GM18499 (cell line): ENCODE measurements around the gene PDE2A.

ENCODE experiments used
- ATAC-seq: cut with Tn5 transposase; IDR thresholded peaks from one replicate; pipeline ENCODE4 v1.9.1; 2021; ENCODE audit warnings: moderate number of reproducible peaks; ENCODE audit not compliant: insufficient read depth, unreplicated experiment

PDE2A gene

GRCh38 chr11:72673943-72674828, at the start of gene PDE2A:
TSS of gene PDE2A (minus strand) at chr11:72674422. CDS start at chr11:72674207, 215 bp downstream.
- ATAC-seq = no peak

- ATAC-seq = no peak
These were observed 49.3 kb upstream of the PDE2A start for GRCh38 chr11:72723508-72723907.

DNA sequence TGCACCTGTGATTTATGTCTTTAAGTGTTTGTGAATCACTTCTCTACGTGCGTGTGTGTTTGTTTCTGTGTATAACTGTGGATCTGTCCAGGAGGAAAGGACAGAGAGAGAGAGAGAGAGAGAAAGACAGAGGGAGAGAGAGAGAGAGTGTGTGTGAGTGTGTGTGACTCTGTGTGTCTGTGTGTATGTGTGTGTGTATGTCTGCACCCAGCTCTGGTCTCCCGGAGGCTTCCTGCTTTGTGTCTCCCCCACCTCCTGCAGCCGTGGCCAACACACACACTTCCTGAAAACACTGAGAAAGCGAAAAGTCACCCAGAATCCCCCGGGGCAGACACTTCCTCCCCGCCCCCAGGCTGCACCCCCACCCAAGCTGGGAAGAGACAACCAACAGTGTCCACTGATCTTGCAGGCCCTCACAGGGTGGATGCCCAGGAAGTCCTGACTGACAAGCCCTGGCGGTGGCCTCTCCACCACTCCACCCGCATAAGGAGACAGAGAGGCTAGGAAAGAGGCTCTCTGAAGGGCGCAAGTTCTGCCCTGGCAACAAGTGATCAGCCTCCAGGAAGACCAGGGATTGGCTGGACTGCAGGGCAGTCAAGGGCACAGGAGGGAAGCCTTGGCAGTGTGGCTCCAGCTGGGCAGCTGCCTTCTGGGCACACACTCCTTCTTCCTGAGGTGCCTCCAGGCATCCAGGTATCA, 48.0 kb upstream of the PDE2A start:
- ATAC-seq = no peak

GRCh38 chr11:72721689-72722049, 47.4 kb upstream of the PDE2A start:
- ATAC-seq = no peak

DNA sequence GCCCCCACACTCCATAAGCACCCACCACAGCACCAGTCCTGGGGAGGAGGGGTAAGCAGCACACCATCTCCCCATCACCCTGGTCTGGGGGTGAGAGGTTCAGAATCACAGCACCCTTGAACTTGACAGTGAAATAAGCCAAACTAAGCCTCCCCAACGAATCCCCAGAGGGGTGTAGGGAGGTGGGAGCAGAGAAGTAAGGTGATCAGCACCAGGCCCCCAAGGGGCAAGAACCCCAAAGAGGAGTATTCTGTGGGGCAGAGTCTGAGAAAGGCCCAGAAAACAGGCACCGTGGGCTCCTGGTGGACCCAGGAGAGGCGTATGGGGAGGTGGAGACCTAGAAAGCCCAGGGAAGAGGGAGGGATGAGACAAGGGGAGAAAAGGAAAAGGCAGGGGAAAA, 47.1 kb upstream of the PDE2A start:
- ATAC-seq = no peak

- no peak for ATAC-seq
These were observed 46.6 kb upstream of the PDE2A start for GRCh38 chr11:72720784-72721183.

DNA sequence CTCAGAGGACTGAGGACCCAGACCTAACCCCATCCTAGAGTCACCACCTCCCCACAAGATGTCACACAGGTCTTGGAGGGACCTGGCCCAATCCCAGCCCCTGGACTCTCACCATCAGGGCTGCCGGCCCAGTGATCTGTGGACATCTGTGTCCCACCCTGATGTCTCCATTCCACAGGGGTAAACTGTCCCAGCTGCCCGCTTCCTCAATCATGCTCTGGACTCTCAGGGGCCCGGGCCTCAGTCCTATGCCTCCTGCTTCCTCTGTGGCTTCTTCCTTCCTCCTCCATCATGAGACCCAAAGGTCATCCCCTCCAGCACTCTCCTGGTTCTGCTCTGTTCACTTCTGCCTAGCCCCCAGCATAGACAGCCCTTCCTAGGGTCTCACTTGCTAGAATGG, 45.8 kb upstream of the PDE2A start:
- no peak for ATAC-seq

- no peak for ATAC-seq
These were observed 45.3 kb upstream of the PDE2A start for GRCh38 chr11:72719551-72719950.

DNA sequence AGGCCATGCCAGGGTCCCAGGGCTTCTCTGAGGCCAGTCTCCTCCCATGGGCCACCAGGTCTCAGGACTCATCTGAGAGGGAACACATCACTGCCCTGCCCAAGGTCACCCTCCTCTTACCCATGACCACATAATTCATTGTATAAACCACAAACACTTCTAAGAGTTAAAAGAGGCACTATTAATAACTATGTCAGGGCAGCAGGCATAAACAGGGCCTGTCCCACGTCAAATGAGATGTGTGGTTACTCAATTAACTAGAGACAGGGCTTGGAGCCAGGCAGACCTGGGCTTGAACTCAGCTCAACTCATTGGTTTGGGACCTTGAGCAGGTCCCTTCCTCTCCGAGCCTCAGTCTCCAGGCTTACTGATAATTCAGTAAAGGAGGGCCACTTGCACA, 44.9 kb upstream of the PDE2A start:
- no peak for ATAC-seq

DNA sequence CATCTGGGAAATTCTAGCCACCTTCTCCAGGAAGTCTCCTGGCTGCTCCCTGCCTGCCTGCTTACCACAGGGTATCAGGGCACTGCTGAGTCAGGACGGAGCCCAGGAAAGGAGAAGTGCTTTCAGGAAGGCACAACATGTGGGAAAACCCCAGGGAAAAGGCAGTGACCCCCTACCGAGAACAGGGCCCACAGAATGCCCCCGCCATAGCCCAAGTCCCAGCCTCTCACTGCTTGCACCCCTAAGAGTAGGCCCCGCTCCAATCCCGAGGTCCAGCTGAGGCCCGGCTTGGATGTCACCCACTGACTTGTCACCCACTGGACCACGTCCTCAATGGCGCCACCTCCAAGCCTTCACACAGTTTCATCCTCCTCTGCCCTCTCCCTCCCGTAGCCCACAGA, 43.9 kb upstream of the PDE2A start:
- no peak for ATAC-seq

- ATAC-seq = no peak
These were observed 42.7 kb upstream of the PDE2A start for GRCh38 chr11:72716788-72717435.

GRCh38 chr11:72716290-72716689, 42.1 kb upstream of the PDE2A start:
- no peak for ATAC-seq

DNA sequence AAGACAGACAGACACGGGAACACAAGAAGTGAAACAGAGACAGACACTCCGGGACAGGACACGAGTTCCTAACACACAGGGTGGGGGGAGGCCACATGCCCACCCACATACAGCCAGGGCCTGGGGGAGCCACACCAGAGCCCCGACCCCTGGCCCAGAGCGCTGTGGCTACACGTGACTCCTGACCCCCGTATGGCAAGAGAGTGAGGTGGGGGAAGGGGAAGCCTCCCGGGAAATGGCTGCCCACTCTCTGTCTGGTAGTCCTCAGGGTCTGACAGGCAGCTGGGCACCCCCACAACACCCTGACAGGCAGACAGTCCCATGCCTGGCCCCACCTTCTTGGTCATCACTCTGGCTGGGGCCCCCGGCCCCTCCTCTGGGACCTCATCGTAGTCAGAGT, 38.6 kb upstream of the PDE2A start:
- ATAC-seq = no peak

- no peak for ATAC-seq
These were observed 38.0 kb upstream of the PDE2A start for GRCh38 chr11:72712168-72712751.

- no peak for ATAC-seq
These were observed 36.9 kb upstream of the PDE2A start for GRCh38 chr11:72711141-72711540.

GRCh38 chr11:72710278-72710677, 36.1 kb upstream of the PDE2A start:
- no peak for ATAC-seq

DNA sequence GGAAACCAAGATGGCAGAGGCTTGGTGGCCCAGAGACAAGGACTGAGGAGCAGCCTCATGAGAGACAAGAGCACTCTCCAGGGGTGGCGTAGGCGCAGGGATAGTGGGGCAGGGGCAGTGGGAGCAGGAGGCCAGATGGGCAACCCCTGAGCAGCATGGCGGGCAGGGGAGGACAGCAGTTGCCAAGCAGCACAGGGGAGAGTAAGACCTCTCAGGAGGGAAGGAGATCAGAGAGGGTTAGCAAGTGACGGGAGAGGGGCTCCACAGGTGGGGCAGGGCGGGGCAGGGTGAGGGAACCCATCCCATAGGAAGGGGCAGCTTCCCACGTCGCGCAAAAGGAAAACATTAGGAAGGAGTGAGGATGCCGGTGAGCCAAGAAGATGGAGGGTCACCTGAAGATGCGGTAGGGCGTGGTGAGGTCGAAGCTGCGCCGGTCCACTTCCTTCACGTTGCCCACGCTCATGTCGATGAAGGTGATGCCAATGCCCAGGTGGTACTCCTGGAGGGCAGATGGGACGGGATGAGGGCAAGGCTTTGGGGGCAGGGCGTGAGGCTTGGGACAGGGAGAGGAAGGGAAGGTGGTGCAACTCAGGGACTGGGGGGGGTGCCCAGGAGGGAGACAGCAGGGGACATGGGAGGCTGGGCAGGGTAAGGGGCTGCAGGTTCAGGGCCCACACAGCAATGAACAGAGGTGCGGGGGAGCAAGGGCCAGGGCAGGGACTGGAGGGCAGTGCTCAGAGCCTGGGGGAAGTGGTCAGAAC, 35.4 kb upstream of the PDE2A start:
- no peak for ATAC-seq

- no peak for ATAC-seq
These were observed 32.8 kb upstream of the PDE2A start for GRCh38 chr11:72707032-72707431.

- no peak for ATAC-seq
These were observed 32.4 kb upstream of the PDE2A start for GRCh38 chr11:72706579-72706978.
